T-helper 2 cell (primary cell): ENCODE data around the gene MCM7.

Experiments
- DNase-seq, 5 experiments: peaks; one replicate each; pipeline versions ENCODE4 v3.0.0 to v3.0.0-alpha.2; 2012 to 2022

MCM7 gene

GRCh38 chr7:100065452-100066186, 35.6 kb downstream of the MCM7 start:
- no peak for DNase-seq

DNA sequence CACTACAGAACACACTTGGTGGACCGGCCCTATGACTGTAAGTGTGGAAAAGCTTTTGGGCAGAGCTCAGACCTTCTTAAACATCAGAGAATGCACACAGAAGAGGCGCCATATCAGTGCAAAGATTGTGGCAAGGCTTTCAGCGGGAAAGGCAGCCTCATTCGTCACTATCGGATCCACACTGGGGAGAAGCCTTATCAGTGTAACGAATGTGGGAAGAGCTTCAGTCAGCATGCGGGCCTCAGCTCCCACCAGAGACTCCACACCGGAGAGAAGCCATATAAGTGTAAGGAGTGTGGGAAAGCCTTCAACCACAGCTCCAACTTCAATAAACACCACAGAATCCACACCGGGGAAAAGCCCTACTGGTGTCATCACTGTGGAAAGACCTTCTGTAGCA, 37.0 kb downstream of the MCM7 start:
- no peak for DNase-seq

DNA sequence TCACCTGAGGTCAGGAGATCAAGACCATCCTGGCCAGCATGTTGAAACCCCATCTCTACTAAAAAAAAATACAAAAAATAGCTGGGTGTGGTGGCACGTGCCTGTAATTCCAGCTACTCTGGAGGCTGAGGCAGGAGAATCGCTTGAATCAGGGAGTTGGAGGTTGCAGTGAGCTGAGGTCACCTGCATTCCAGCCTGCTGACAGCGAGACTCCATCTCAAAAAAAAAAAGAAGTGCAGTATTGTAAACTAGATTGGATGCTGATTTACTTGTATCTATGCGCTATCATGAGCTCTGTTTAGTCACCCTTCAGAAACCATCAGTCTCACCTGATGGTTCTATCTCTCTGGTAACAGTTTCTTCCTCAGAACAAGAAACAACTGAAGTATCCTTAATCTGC, 37.8 kb downstream of the MCM7 start:
- no peak for DNase-seq

DNA sequence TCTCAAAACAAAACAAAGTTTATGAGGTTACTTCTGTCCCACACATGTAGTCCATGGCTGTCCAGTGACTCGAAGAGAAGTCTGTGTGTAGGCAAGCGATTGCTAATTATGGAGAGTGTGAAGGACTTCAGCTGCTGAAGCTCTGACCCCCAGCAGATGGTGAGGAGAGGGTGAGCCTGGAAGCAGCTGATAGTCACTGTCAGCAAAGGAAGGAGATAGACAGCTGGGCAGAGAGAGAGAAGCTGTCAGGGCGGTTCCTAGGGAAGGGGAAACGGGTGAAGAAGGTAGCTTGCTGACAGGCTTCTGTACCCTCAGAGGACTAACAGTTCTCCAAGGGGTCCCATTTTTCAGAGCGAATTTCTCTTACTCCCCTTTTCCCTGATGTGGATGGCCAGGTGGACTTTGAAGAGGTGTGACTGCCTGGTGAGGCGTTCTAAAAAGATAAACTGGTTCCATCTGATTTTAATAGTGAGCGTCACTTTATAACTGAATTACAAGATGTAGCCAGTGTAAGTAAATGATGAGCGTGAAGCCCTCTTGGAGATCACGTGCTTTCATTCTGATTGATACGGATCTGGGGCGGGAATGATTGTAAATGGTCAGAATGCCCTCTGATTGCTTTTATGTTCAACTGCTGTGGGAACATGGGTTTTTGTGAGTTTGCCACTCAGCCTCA, 39.5 kb downstream of the MCM7 start:
- no peak for DNase-seq

GRCh38 chr7:100059251-100059739, 41.9 kb downstream of the MCM7 start:
- DNase-seq: no peak

- no peak for DNase-seq
Measured at GRCh38 chr7:100057006-100057405, 44.2 kb downstream of the MCM7 start.

DNA sequence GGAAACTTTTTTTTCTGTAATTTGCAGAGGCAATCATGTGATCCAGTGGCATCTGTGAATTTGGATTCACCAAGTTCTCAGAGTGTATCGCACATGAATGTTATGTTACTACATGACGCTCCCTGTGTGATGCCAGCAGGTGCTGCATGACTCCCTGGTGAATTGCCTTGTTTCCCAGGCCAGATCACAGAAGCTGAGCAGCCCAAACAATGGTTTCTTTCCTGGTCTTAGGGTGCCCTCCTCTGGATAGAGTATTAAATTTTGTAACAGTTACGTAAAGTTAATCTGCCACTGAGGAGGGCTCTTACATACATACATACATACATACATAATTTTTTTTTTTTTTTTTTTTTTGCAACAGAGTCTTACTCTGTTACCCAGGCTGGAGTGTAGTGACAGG, 48.0 kb downstream of the MCM7 start:
- peak in 2 of 5 experiments; percentile 12 to 46 for DNase-seq

DNA sequence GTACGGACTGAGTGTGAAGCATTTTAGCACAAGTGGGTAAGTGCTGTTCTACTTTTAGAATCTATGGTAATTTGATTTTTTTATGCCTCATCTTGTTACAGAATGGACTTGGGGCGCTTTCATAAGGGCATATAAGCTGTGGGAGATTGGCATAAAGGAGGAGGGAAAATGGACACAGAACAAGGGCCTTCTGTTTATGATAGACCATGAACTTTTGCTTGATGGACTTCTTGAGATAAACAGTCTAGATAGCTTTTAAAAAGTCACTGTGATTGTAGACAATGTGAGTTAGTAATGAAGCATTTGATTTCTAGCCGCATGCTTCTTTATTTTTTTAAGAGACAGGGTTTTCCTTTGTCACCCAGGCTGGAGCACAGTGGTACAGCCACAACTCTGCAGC, 49.6 kb downstream of the MCM7 start:
- no peak for DNase-seq

- peak; percentile 58 to 79 (median 71) for DNase-seq
Measured at GRCh38 chr7:100049441-100050291, 51.5 kb downstream of the MCM7 start, which contains the start of gene ZSCAN21. TSS of gene ZSCAN21 (plus strand) at chr7:100049774. CDS start at chr7:100057007, 7,233 bp downstream.

GRCh38 chr7:100048680-100049079, 52.5 kb downstream of the MCM7 start:
- peak in 1 of 5 experiments; percentile 26 for DNase-seq

DNA sequence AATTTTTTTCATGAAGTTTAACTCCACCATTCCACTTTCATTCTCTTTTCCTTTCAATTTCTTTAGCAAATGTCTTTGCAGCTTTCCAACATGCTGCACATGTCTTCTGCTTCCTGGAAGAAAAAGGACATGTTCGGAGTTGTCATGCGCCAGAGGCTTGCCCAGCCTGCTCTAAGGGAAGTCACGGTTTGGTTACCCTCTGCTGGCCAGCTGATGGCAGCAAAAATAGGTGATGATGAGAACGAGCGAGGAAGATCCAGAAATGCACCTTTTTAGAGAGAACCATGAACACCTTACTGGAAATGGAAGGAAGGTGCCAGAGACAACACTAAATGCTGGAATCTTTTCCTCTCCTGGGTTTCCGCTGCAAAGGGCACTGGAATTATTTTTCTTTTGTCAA, 56.5 kb downstream of the MCM7 start:
- DNase-seq: peak in 1 of 5 experiments; percentile 37
